Astrocyte of the spinal cord (primary cell): ENCODE data around the gene UPF2.
A peak's percentile ranks its signal among the peaks of the same experiment; 100 is the strongest.

ENCODE experiments used
- DNase-seq: peaks from one replicate; pipeline ENCODE4 v3.0.0; 2011; ENCODE audit warnings: low read depth, low spot score
- H3K4me3 ChIP-seq: 2 replicates; pipeline ENCODE4 v1.5.1; 2011; ENCODE audit warnings: low read depth, mild to moderate bottlenecking, low read length, moderate library complexity
- in situ Hi-C: cut with HindIII; loops from 2 replicates; pipeline ENCODE4 v1.10.0; 2017; ENCODE audit warnings: low sequenced_read_pairs
- TF ChIP-seq, protein P1 (sequence below): IDR thresholded peaks from 2 replicates; pipeline ENCODE4 v1.5.1; 2012; ENCODE audit warnings: low read depth, mild to moderate bottlenecking, low read length, inconsistent platforms

UPF2 gene

DNA sequence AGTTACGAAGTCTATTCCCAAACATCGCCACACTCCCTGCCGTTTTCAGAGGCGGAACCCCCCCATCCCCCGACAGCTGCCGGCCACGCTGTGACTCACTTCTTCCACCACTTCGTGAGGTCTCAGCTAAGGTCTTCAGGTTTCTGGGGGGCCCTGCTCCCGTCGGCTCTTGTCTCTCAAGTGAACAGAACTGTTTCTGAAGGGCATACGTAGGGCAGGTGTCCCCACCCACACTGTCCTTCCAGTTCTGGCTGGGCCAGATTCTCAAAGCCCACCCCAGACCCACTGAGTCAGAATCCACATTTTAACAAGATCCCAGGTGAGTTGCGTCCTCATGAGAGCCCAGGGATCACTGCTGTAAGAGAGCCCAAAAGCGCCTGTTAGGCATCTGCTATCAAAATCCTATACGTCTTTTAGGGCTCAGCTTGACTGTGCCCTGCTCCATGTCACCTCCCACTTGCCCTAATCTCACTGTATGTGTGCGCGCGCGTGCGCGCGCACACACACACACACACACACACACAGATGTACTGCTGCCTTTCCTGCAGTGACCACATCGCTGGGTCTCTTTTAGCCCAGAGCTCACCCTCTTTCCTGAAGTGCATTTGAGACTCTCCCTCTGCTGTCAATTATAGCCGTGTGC is 140.7 kb downstream of the UPF2 start:
- TF ChIP-seq, protein P1, sequence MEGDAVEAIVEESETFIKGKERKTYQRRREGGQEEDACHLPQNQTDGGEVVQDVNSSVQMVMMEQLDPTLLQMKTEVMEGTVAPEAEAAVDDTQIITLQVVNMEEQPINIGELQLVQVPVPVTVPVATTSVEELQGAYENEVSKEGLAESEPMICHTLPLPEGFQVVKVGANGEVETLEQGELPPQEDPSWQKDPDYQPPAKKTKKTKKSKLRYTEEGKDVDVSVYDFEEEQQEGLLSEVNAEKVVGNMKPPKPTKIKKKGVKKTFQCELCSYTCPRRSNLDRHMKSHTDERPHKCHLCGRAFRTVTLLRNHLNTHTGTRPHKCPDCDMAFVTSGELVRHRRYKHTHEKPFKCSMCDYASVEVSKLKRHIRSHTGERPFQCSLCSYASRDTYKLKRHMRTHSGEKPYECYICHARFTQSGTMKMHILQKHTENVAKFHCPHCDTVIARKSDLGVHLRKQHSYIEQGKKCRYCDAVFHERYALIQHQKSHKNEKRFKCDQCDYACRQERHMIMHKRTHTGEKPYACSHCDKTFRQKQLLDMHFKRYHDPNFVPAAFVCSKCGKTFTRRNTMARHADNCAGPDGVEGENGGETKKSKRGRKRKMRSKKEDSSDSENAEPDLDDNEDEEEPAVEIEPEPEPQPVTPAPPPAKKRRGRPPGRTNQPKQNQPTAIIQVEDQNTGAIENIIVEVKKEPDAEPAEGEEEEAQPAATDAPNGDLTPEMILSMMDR: no peak
- in situ Hi-C loops: no loop called here
- no peak overlapping the region for H3K4me3 ChIP-seq
- DNase-seq: peak; percentile 8

GRCh38 chr10:11901454-11901832 is 141.2 kb downstream of the UPF2 start:
- DNase-seq: no peak
- TF ChIP-seq, protein P1: no peak
- in situ Hi-C loops: no loop called here
- H3K4me3 ChIP-seq: no peak overlapping the region

DNA sequence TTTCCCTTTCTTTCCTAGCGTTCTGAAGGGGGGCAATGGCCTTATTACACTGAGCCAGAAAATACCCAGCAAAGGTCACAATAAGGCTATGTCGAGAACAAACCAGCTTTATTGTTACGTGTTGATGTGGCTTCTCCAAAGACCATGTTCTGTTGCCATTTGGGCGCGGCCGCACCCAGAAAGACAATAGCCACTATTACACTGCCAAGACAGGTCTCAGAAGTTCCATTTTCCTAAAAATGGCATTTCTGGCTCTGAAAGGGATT is 141.6 kb downstream of the UPF2 start:
- in situ Hi-C loops: no loop called here
- H3K4me3 ChIP-seq: no peak overlapping the region
- TF ChIP-seq, protein P1: no peak
- DNase-seq: no peak

DNA sequence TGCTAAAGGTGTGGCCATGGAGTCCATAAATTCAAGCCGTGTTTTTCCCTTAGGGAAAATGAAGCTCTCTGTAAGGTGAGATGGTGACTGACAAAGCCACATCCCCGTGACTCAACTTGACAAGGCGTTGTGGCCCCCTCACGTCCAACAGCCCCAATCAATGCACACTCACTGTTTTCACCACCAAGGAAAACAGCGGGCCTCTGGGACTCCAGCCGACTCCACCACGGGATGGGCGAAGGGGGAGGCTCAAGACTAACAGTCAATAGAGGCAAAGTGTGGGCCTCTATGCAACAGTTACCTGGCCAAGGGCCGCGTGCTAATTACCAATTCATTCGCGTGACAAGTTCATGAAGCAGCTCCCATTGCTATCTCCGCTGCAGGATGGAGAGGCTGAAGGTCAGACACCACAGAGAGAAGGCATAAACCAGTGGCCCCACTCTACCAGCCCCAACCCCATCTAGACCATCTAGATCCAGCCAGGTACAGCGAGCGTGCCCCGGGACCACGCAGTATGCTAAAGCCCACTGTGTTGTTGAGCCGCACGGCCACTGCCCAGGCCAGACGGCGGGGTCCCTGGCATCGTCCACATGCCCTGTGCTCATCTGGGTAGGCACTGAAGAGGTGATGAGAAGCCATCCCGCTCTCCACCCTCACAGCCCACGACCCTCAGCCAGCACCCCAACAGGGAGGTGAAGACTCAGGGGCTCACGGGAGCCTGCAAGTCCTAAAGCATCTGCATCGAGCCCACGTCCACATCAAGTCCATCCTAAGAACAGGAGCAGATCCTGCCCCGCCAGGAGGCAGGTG is 143.3 kb downstream of the UPF2 start:
- TF ChIP-seq, protein P1: no peak
- DNase-seq: no peak
- no peak overlapping the region for H3K4me3 ChIP-seq
- in situ Hi-C loops: no loop called here

DNA sequence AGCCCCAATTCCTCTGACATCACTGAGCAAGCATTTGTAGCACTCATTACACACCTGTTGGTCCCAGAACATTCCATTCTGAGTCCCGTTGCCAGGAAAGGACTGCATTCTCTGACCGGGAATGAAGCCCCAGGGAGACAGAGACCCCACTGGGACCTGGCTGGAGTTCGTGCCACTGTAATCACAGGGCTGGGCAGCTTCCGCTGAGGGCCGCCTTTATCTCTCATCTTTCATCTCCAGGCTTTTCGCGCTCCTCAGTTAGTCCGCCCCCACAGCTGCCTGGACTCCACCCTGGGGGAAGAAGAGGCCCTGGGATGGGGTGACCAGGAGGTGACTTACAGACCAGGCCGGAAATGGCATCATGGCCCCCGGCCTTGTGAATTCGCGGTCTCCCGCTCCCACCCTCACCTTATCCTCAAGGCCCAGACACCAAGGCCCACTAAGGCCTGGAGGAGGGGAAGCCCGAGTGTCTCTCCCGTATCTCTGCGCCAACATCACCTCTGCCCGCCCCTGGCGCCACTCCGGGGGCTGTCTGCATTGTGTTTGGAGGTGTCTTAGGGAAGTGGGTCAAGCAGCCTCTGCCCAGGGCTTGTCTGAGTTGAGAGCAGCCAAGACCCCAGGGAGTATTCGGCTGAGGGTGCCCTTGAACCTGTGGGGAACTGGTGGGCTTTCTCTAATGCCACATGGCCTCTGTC is 144.1 kb downstream of the UPF2 start:
- TF ChIP-seq, protein P1: no peak
- in situ Hi-C loops: no loop called here
- H3K4me3 ChIP-seq: no peak overlapping the region
- DNase-seq: peak; percentile 11

DNA sequence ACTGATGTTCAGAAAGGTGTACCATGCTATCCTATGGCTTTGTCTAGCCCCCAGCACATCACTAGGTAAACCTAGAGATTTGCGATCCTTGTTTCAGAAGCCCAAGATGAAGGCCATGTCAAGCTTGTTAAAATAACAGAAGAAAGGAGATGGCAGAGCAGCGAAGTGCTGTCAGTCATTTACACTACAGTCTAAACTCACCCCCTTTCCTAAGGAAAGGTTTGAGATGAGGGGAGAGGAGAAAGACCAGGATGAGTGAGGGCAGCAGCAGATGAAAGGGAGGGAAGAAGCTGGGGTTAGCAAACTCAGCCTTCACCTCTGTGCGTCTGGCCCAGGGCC is 144.6 kb downstream of the UPF2 start:
- DNase-seq: no peak
- H3K4me3 ChIP-seq: no peak overlapping the region
- in situ Hi-C loops: no loop called here
- TF ChIP-seq, protein P1: no peak
